MM.1S (cell line): Measurements from ENCODE around the gene TTF2.
"Not testable (repeated sequence)": the region's sequence is repeated elsewhere in the genome, so short reads cannot be mapped to it uniquely, and the experiment has no call there.

Experiments used
- DNase-seq: peaks from one replicate; pipeline ENCODE4 v3.0.0-alpha.2; 2015
- H2AFZ ChIP-seq: fragments of 300-600 bp; sonication (generic); 2 replicates; pipeline ENCODE4 v1.6.0; 2016; ENCODE audit warnings: antibody characterized with exemption, low read length
- H3F3A ChIP-seq: fragments of 300-600 bp; sonication (generic); 2 replicates; pipeline ENCODE4 v1.6.1; 2016; ENCODE audit warnings: mild to moderate bottlenecking, antibody characterized with exemption, low read length, moderate library complexity, mixed read lengths; ENCODE audit not compliant: insufficient read depth
- H3K27ac ChIP-seq: fragments of 300-600 bp; sonication (generic); 2 replicates; pipeline ENCODE4 v1.5.1; 2016; ENCODE audit warnings: mild to moderate bottlenecking, low read length
- H3K27me3 ChIP-seq: fragments of 300-600 bp; sonication (generic); replicated peaks from 2 replicates; pipeline ENCODE4 v1.6.0; 2016; ENCODE audit warnings: low read length; ENCODE audit not compliant: insufficient read depth
- H3K36me3 ChIP-seq: fragments of 300-600 bp; sonication (generic); replicated peaks from 2 replicates; pipeline ENCODE4 v1.6.1; 2016; ENCODE audit warnings: mild to moderate bottlenecking, low read length, mixed read lengths; ENCODE audit not compliant: insufficient read depth
- H3K4me1 ChIP-seq: fragments of 300-600 bp; sonication (generic); 2 replicates; pipeline ENCODE4 v1.6.1; 2016; ENCODE audit warnings: low read length, mixed read lengths
- H3K4me2 ChIP-seq: fragments of 300-600 bp; sonication (generic); 2 replicates; pipeline ENCODE4 v1.6.0; 2016; ENCODE audit warnings: low read depth, low read length
- H3K4me3 ChIP-seq: fragments of 300-600 bp; sonication (generic); 2 replicates; pipeline ENCODE4 v1.5.1; 2016; ENCODE audit warnings: low read length, mixed read lengths
- H3K79me2 ChIP-seq: fragments of 300-600 bp; sonication (generic); 2 replicates; pipeline ENCODE4 v1.6.1; 2016; ENCODE audit warnings: mixed run types, low read length, mixed read lengths
- H3K9ac ChIP-seq: fragments of 300-600 bp; sonication (generic); 2 replicates; pipeline ENCODE4 v1.6.1; 2016; ENCODE audit warnings: low read length, mixed read lengths
- H3K9me2 ChIP-seq: fragments of 300-600 bp; sonication (generic); replicated peaks from 2 replicates; pipeline ENCODE4 v1.6.1; 2016; ENCODE audit warnings: mild to moderate bottlenecking, low read length, mixed read lengths; ENCODE audit not compliant: insufficient read depth
- H3K9me3 ChIP-seq: fragments of 300-600 bp; sonication (generic); replicated peaks from 2 replicates; pipeline ENCODE4 v1.6.1; 2016; ENCODE audit warnings: mild to moderate bottlenecking, low read length, mixed read lengths; ENCODE audit not compliant: insufficient read depth
- H4K20me1 ChIP-seq: fragments of 300-600 bp; sonication (generic); 2 replicates; pipeline ENCODE4 v1.6.1; 2016; ENCODE audit warnings: mild to moderate bottlenecking, low read length, moderate library complexity, mixed read lengths; ENCODE audit not compliant: insufficient read depth
- EZH2 ChIP-seq: fragments of 300-600 bp; sonication (generic); optimal IDR thresholded peaks from 2 replicates; pipeline ENCODE3; 2017; ENCODE audit warnings: low read depth, mild to moderate bottlenecking, antibody characterized with exemption, low read length, mixed read lengths
- EZH2phosphoT487 ChIP-seq: fragments of 300-600 bp; sonication (generic); IDR thresholded peaks from 2 replicates; pipeline ENCODE4 v1.6.1; 2018; ENCODE audit warnings: antibody characterized with exemption, low read length
- TF ChIP-seq, protein P1 (sequence below): fragments of 300-600 bp; sonication (generic); IDR thresholded peaks from 2 replicates; pipeline ENCODE4 v1.5.1; 2016; ENCODE audit warnings: antibody characterized with exemption, low read length, mixed read lengths

Gene TTF2

GRCh38 chr1:117101334-117101733 lies 41.2 kb downstream of the TTF2 start:
- no peak for DNase-seq
- Histone ChIP-seq H2AFZ (no peak overlapping the region), H3K4me2 (no peak overlapping the region), H3K27ac (no peak overlapping the region), H3K4me1 (peaks cover 23% of the 10 kb centered on the region), H3K4me3 (no peak overlapping the region), H3F3A (peaks cover 17% of the 10 kb centered on the region), H3K9me2 (no peaks in the 10 kb centered on the region), H3K9me3 (no peaks in the 10 kb centered on the region), H3K79me2 (no peaks in the 10 kb centered on the region), H3K9ac (no peak overlapping the region), H4K20me1 (no peaks in the 10 kb centered on the region), H3K27me3 (no peaks in the 10 kb centered on the region), H3K36me3 (no peaks in the 10 kb centered on the region)
- TF ChIP-seq EZH2, result no peak
- no peak for TF ChIP-seq EZH2phosphoT487
- TF ChIP-seq, protein P1, sequence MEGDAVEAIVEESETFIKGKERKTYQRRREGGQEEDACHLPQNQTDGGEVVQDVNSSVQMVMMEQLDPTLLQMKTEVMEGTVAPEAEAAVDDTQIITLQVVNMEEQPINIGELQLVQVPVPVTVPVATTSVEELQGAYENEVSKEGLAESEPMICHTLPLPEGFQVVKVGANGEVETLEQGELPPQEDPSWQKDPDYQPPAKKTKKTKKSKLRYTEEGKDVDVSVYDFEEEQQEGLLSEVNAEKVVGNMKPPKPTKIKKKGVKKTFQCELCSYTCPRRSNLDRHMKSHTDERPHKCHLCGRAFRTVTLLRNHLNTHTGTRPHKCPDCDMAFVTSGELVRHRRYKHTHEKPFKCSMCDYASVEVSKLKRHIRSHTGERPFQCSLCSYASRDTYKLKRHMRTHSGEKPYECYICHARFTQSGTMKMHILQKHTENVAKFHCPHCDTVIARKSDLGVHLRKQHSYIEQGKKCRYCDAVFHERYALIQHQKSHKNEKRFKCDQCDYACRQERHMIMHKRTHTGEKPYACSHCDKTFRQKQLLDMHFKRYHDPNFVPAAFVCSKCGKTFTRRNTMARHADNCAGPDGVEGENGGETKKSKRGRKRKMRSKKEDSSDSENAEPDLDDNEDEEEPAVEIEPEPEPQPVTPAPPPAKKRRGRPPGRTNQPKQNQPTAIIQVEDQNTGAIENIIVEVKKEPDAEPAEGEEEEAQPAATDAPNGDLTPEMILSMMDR, result no peak

GRCh38 chr1:117101858-117102257 lies 41.7 kb downstream of the TTF2 start:
- not testable (repeated sequence) for H4K20me1 ChIP-seq, H3K9me2 ChIP-seq, H3K4me3 ChIP-seq, H3K27me3 ChIP-seq, H3K27ac ChIP-seq, H3K9ac ChIP-seq, DNase-seq, H3K79me2 ChIP-seq, H3K9me3 ChIP-seq, H3K36me3 ChIP-seq, H3K4me2 ChIP-seq, H2AFZ ChIP-seq
- peaks cover 17% of the 10 kb centered on the region for H3F3A ChIP-seq
- peaks cover 20% of the 10 kb centered on the region for H3K4me1 ChIP-seq

DNA sequence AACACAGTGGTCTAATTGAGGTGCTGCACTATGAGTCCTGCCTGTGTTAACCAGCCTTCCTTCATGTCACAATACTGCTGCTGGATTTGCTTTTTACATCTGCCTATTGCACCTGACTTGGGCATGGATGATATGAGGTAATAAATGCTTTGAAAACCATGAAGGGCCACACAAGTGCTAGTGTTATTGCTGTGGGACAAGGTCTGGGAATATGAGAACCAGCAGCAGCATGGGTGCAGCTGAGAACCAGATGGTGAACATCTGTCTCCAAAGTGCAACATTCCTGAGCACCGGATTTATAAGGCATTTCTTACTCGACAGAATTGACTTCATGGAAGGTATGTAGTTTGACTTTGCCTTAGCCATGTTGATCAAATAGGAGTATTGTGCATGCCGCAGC lies 44.9 kb downstream of the TTF2 start:
- no peaks in the 10 kb centered on the region for H3K4me1 ChIP-seq
- no peaks in the 10 kb centered on the region for H3K27me3 ChIP-seq

DNA sequence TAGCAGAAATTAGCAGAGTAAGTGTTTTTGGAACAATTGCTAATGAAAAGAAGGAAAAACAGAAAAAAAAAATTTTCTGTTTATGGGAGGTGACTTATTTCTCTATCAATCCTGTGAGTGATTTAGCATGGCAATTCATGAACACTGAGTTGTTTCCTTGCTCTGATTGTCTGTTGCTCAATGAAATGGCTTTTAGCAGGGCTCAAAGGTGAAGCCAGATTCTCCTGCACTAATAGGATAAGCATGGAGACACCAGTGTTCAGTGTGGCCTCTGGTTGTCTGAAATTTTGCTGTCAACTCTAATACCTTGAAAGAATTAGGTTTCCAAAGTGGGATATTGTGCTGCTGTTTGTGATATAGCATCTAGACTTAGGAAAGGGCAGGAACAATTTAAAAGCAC lies 45.6 kb downstream of the TTF2 start:
- no peaks in the 10 kb centered on the region for H3F3A ChIP-seq
- no peak overlapping the region for H3K4me2 ChIP-seq
- H3K27me3 ChIP-seq, result no peaks in the 10 kb centered on the region
- TF ChIP-seq EZH2phosphoT487, result no peak
- no peak for TF ChIP-seq EZH2
- TF ChIP-seq, protein P1, result no peak
- H3K4me1 ChIP-seq, result no peaks in the 10 kb centered on the region
- no peaks in the 10 kb centered on the region for H3K36me3 ChIP-seq
- H3K27ac ChIP-seq, result no peak overlapping the region
- H3K9me3 ChIP-seq, result no peaks in the 10 kb centered on the region
- no peak overlapping the region for H3K4me3 ChIP-seq
- no peaks in the 10 kb centered on the region for H4K20me1 ChIP-seq
- DNase-seq, result no peak
- no peaks in the 10 kb centered on the region for H3K9me2 ChIP-seq
- no peak overlapping the region for H2AFZ ChIP-seq
- no peaks in the 10 kb centered on the region for H3K79me2 ChIP-seq
- H3K9ac ChIP-seq, result no peak overlapping the region

More for the DNA sequence above, 44.9 kb downstream of the TTF2 start:
- no peak overlapping the region for H3K4me2 ChIP-seq
- no peak overlapping the region for H3K27ac ChIP-seq
- DNase-seq, result no peak
- H3K36me3 ChIP-seq, result no peaks in the 10 kb centered on the region
- TF ChIP-seq EZH2, result no peak
- no peak for TF ChIP-seq EZH2phosphoT487
- TF ChIP-seq, protein P1, result no peak
- H3K9me3 ChIP-seq, result no peaks in the 10 kb centered on the region
- H3K9me2 ChIP-seq, result no peaks in the 10 kb centered on the region
- no peak overlapping the region for H3K9ac ChIP-seq
- no peaks in the 10 kb centered on the region for H4K20me1 ChIP-seq
- H3K4me3 ChIP-seq, result no peak overlapping the region
- no peaks in the 10 kb centered on the region for H3F3A ChIP-seq
- H2AFZ ChIP-seq, result no peak overlapping the region
- H3K79me2 ChIP-seq, result no peaks in the 10 kb centered on the region
